ENCODE measurements around the gene JPH4. TPM values are rescaled to one million over a fixed set of nuclear protein-coding genes. Genes with fewer than 3 reads are reported as not detected.

Gene JPH4
- total RNA-seq, 1 donor from 2014 or later: 1.1 TPM

- DNase-seq: no peak
Observed at GRCh38 chr14:23523229-23524016, 55.2 kb downstream of the JPH4 start.

DNA sequence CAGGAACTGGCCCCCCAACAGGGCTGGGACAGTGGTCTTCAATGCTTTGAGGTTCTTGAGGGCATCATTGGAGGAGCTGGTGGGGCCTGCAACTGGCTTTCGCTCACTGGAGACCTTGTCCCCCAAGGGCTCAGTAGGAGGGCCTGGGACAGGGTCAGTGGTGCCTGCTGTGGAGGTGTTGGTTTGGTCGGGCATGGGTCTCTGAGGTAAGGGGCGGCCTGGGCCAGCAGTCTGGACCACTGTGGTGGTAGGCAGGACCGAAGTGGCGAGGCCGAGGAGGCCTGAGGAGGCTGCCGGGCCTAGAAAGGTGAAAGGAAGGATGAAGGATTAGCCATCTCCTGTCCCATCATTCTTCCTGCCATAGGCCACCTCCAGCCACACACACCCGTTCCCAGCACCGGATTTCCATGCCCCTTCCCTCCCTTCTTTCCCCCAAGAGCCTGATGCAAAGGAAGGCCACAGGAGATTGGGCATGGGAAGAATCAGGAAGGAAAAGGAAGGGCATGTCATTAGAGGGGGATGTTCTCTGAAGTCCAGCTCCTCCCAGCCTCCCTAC is 55.9 kb downstream of the JPH4 start:
- no peak for DNase-seq

DNA sequence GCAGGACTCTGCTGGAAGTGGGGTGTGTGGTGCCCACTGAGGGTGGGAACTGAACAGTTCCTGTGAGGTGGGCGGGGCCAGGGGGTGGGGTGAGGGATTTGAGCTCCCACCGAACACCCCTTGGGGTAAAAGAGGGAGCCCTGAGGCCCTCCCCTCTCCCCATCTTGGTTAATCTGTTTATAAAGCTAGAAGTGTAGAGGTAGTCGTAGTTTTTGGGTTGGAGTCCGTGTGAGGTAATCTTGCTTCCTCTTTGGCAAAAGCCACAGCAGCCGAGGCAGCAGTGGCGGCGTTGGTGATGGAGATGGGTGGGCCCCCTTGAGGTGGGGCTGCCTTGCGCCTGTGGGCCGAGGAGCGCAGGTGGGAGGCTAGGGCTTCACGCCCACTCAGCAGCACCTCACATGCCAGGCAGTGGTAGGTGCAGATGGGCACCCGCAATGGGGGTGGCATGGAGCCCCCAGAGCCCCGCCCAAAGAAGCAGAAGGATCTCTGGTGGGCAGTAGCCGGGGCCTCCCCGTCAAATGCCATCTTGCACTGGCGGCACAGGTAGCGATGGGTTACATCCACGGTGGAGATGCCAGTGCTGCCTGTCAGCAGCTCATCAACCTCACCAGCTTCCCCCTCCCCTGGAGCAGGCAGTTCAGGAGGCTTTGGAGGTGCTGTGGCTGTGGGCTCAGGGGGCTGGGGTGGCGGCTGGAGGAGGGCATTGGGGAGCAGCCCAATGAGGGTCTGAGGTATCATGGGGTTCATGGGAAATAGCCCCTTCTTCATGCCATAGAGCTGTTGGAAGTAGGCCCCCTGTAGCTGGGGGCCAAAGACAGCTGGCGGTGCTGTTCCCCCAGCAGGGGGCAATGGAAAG is 56.6 kb downstream of the JPH4 start:
- DNase-seq: no peak

- no peak for DNase-seq
Observed at GRCh38 chr14:23520899-23521533, 57.6 kb downstream of the JPH4 start.

DNA sequence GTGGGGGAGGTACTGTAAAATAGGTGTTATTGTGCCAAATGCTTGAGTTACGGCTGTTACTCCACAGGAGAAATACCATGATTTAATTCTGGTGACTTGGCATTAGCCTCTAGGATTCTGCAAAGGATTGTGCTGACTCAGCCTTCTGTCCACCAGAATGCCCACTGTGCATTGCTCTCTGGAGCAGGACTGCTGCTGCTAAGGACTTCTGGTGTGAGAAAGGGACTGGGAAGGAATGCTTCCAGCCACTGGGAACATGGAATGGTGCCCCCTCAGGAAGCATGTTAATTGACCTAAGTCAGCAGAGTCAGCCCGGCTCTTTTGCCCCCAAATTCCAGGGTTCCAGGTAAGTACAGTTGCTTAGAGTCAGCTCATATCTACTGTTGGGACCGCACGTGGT is 59.9 kb downstream of the JPH4 start:
- DNase-seq: no peak

Other genes with a start within 250 kb of the JPH4 start
- 30.5 TPM for gene SLC22A17, start 225.9 kb downstream of the JPH4 start, total RNA-seq
- gene EFS, start 213.6 kb downstream of the JPH4 start, total RNA-seq: 28.2 TPM
- gene IL25, start 206.0 kb downstream of the JPH4 start, total RNA-seq: not detected
- gene CMTM5, start 201.7 kb downstream of the JPH4 start, total RNA-seq: 2.3 TPM
- gene MYH6, start 170.5 kb downstream of the JPH4 start, total RNA-seq: 3.3 TPM
- gene MYH7, start 143.1 kb downstream of the JPH4 start, total RNA-seq: 218 TPM
- 31.6 TPM for gene NGDN, start 109.1 kb downstream of the JPH4 start, total RNA-seq
- 0.31 TPM for gene ZFHX2, start 27.0 kb downstream of the JPH4 start, total RNA-seq
- gene THTPA, start 22.5 kb downstream of the JPH4 start, total RNA-seq: 16.8 TPM
- 34.3 TPM for gene AP1G2, start 11.0 kb downstream of the JPH4 start, total RNA-seq
- not detected for gene DHRS2, start 57.6 kb upstream of the JPH4 start, total RNA-seq

All from tongue (tissue), 2 donors.